HepG2 (cell line): ENCODE data around the gene TNFRSF1B. TPM values are rescaled to one million over a fixed set of nuclear protein-coding genes. Genes with fewer than 3 reads are reported as not detected.

Source experiments
- ATAC-seq: fragments of 200-7000 bp; cut with Tn5 transposase; 3 replicates; pipeline ENCODE4 v1.9.1; 2020; ENCODE audit warnings: mild to moderate bottlenecking, moderate library complexity
- BruUV-seq: library from RNA; stranded (reverse); fragments of 400-500 nt; replicated peaks from 2 replicates; lab custom pipeline; 2021; lab: Mats Ljungman, UMichigan
- CTCF ChIA-PET: fragments of 300-600 bp; formaldehyde crosslinking; extraction: SDS; loops from one replicate; lab custom pipeline; 2021; ENCODE audit warnings: low total read pairs, inconsistent platforms, low intra/inter-chr PET ratio; lab: Yijun Ruan, JAX
- POLR2A ChIA-PET: fragments of 350-600 bp; sonication (Branson Sonifier 250); formaldehyde crosslinking; loops from one replicate; lab custom pipeline; 2020; ENCODE audit warnings: antibody characterized with exemption, inconsistent platforms; lab: Yijun Ruan, JAX
- DNase-seq: peaks from one replicate; pipeline ENCODE4 v3.0.0-alpha.2; 2015; ENCODE audit warnings: low spot score
- FAIRE-seq: peaks from 3 replicates; lab custom pipeline; 2011; peaks lifted over from hg19 to GRCh38; lab: Jason Lieb, UNC
- H2AFZ ChIP-seq: one replicate; pipeline ENCODE4 v1.6.1; 2011; ENCODE audit warnings: low read length, inconsistent platforms
- H3K27ac ChIP-seq: fragments of 300-600 bp; 3 replicates; pipeline ENCODE4 v1.8.0; 2011; ENCODE audit warnings: mixed run types, mild to moderate bottlenecking, mixed read lengths, low read length, inconsistent platforms; ENCODE audit not compliant: insufficient read depth; ENCODE audit errors: extremely low read length
- H3K27me3 ChIP-seq, 2 experiments: fragments of 200-600 bp in 1 of 2; 2 replicates in 1 of 2; 3 replicates in 1 of 2; pipeline versions ENCODE4 v1.6.0 to v1.8.0; 2011; ENCODE audit warnings: low read length in 2 of 2, mild to moderate bottlenecking in 2 of 2, moderate library complexity in 2 of 2, inconsistent platforms in 1 of 2; ENCODE audit not compliant: insufficient read depth in 2 of 2, control insufficient read depth in 1 of 2
- H3K36me3 ChIP-seq, 2 experiments: fragments of 200-600 bp in 1 of 2; replicated peaks in 1 of 2; 2 replicates in 1 of 2; 3 replicates in 1 of 2; pipeline versions ENCODE4 v1.5.1 to v1.8.0; 2011; ENCODE audit warnings: low read length in 2 of 2, inconsistent platforms in 1 of 2; ENCODE audit not compliant: insufficient read depth in 2 of 2, control insufficient read depth in 1 of 2
- H3K4me1 ChIP-seq: 2 replicates; pipeline ENCODE4 v1.5.1; 2012; ENCODE audit warnings: low read length, inconsistent platforms; ENCODE audit not compliant: insufficient read depth
- H3K4me2 ChIP-seq: 2 replicates; pipeline ENCODE4 v1.6.0; 2011; ENCODE audit warnings: low read depth, low read length, inconsistent platforms
- H3K4me3 ChIP-seq, 3 experiments: fragments of 200-600 bp in 1 of 3; sonication (generic), shearing (Covaris generic) in 1 of 3; replicated peaks in 1 of 3; 2 replicates each; pipeline ENCODE4 v1.5.1; 2011 to 2016; ENCODE audit warnings: low read length in 3 of 3, inconsistent platforms in 2 of 3, low read depth in 2 of 3, mild to moderate bottlenecking in 2 of 3, control low read depth in 1 of 3, mixed read lengths in 1 of 3; ENCODE audit not compliant: insufficient read depth in 1 of 3
- H3K79me2 ChIP-seq: one replicate; pipeline ENCODE4 v1.6.1; 2011; ENCODE audit warnings: low read length, inconsistent platforms; ENCODE audit not compliant: insufficient read depth
- H3K9ac ChIP-seq: 2 replicates; pipeline ENCODE4 v1.6.0; 2011; ENCODE audit warnings: mild to moderate bottlenecking, low read depth, low read length, inconsistent platforms; ENCODE audit not compliant: insufficient read depth
- H3K9me3 ChIP-seq: 2 replicates; pipeline ENCODE4 v1.5.1; 2012; ENCODE audit warnings: mild to moderate bottlenecking, low read length
- H4K20me1 ChIP-seq: 2 replicates; pipeline ENCODE4 v1.6.0; 2011; ENCODE audit warnings: inconsistent platforms, mild to moderate bottlenecking, low read length, moderate library complexity; ENCODE audit not compliant: insufficient read depth
- BHLHE40 ChIP-seq: IDR thresholded peaks from 2 replicates; pipeline ENCODE4 v1.6.1; 2011; ENCODE audit warnings: low read length, improper control_type of control experiment
- CHD4 ChIP-seq: fragments of 200-600 bp; sonication (generic); IDR thresholded peaks from 2 replicates; pipeline ENCODE4 v1.7.0; 2017; ENCODE audit warnings: mild to moderate bottlenecking, low read length, borderline replicate concordance
- CSRNP2 ChIP-seq: sonication (generic); formaldehyde crosslinking; conservative IDR thresholded peaks from 2 replicates; pipeline ENCODE4 v1.8.0; 2022; ENCODE audit warnings: low read depth, missing genetic modification reagents
- PHF21A ChIP-seq: sonication (generic); formaldehyde crosslinking; IDR thresholded peaks from 2 replicates; pipeline ENCODE4 v1.5.0; 2020; ENCODE audit warnings: mild to moderate bottlenecking, missing genetic modification reagents
- TARDBP ChIP-seq: sonication (generic); formaldehyde crosslinking; IDR thresholded peaks from 2 replicates; pipeline ENCODE4 v1.8.0; 2022; ENCODE audit warnings: mild to moderate bottlenecking, missing genetic modification reagents
- ZNF512B ChIP-seq: sonication (generic); formaldehyde crosslinking; IDR thresholded peaks from 2 replicates; pipeline ENCODE4 v1.5.1; 2020; ENCODE audit warnings: missing genetic modification reagents, mild to moderate bottlenecking, borderline replicate concordance
- ZNF629 ChIP-seq: sonication (generic); formaldehyde crosslinking; conservative IDR thresholded peaks from 2 replicates; pipeline ENCODE4 v1.5.0; 2020; ENCODE audit warnings: missing genetic modification reagents
- WGBS: methylation state at CpG from one replicate; pipeline ENCODE4 v1.1.6; 2017; ENCODE audit warnings: low lambda C conversion rate; 5-methylcytosine and 5-hydroxymethylcytosine counted together
- in situ Hi-C: cut with HindIII; loops from 2 replicates; pipeline ENCODE4 v1.10.0; 2017; ENCODE audit warnings: low pct_unique_long_range_greater_than_20kb; ENCODE audit not compliant: extremely low pct_ligation_motif_present
- intact Hi-C: fragments of 100-400 bp; cut with micrococcal nuclease; formaldehyde crosslinking; loops from one replicate; pipeline ENCODE4 v1.10.0; 2022; ENCODE audit not compliant: unreplicated experiment
- polyA plus RNA-seq, 8 experiments: library from polyadenylated mRNA; depleted of rRNA in 3 of 8; stranded (reverse) in 7 of 8; unstranded in 1 of 8; fragments of >200 nt; fragmentation: Illumina TruSeq in 4 of 8; extraction: Trizol in 4 of 8; gene quantifications; 2 replicates each; pipeline versions ENCODE4 v1.2.1 to v1.2.3, GENCODE V29; 2011 to 2016; ENCODE audit warnings: low read depth in 4 of 8, missing spikeins in 1 of 8, mixed read lengths in 1 of 8; ENCODE audit not compliant: insufficient read depth in 1 of 8
- total RNA-seq, 5 experiments: library from RNA; depleted of rRNA; stranded (reverse); fragments of >200 nt; fragmentation: Illumina TruSeq; extraction: Trizol; gene quantifications; 2 replicates each; pipeline ENCODE4 v1.2.3, GENCODE V29; 2016; ENCODE audit warnings: low read depth in 1 of 5

Gene TNFRSF1B
- total and polyA plus RNA-seq, 2 of the 13 experiments (the other 11 are each of a cell fraction or from before 2014, with no cell fraction given) = 0.04 to 0.11 TPM

GRCh38 chr1:12148160-12148957, 18.4 kb upstream of the TNFRSF1B start:
- intact Hi-C loops = no loop called here
- H3K9ac ChIP-seq = no peak overlapping the region
- ChIA-PET POLR2A (no interaction called here), CTCF (no interaction called here)
- in situ Hi-C loops = no loop called here
- no peaks in the 10 kb centered on the region for H4K20me1 ChIP-seq
- peak; percentile 56 for FAIRE-seq
- H3K4me1 ChIP-seq = peaks cover 42% of the 10 kb centered on the region
- H3K4me2 ChIP-seq = no peak overlapping the region
- no peak overlapping the region for H3K4me3 ChIP-seq
- H2AFZ ChIP-seq = no peak overlapping the region
- peak; percentile 25 for DNase-seq
- no peak overlapping the region for H3K27ac ChIP-seq
- H3K27me3 ChIP-seq = peaks cover 0 to 21% of the 10 kb centered on the region in 2 experiments; a peak in 4 of 5 replicates
- WGBS = 31% methylated on average over 8 of the region's 8 CpGs
- BruUV-seq = no TSS peak
- no peak for TF ChIP-seq CSRNP2
- TF ChIP-seq PHF21A (CRISPR knock-in tag) = 0 out of 2 replicates have a peak, but pooled peaks have one; percentile 25
- 0 out of 2 replicates have a peak, but pooled peaks have one; percentile 25 for TF ChIP-seq BHLHE40
- H3K36me3 ChIP-seq = no peaks in the 10 kb centered on the region
- ATAC-seq = peak; percentile 52; the same call in 2 of the 3 replicates
- no peaks in the 10 kb centered on the region for H3K9me3 ChIP-seq
- H3K79me2 ChIP-seq = no peaks in the 10 kb centered on the region

- Histone ChIP-seq H3K36me3 (no peaks in the 10 kb centered on the region), H3K79me2 (no peaks in the 10 kb centered on the region), H3K9me3 (no peaks in the 10 kb centered on the region), H3K4me1 (peaks cover 34% of the 10 kb centered on the region), H3K9ac (no peak overlapping the region), H2AFZ (no peak overlapping the region), H3K27ac (no peak overlapping the region), H3K4me2 (no peak overlapping the region), H4K20me1 (no peaks in the 10 kb centered on the region), H3K4me3 (no peak overlapping the region), H3K27me3 (peaks cover 0 to 13% of the 10 kb centered on the region in 2 experiments; a peak in 4 of 5 replicates)
- TF ChIP-seq ZNF629 (CRISPR knock-in tag) = peak; percentile 84
- TF ChIP-seq ZNF512B = no peak
- TF ChIP-seq CHD4 = peak; percentile 39; the same call in 1 of the 2 replicates
- no peak for TF ChIP-seq TARDBP (CRISPR knock-in tag)
- 67% methylated on average over 5 of the region's 5 CpGs for WGBS
- no peak for FAIRE-seq
- intact Hi-C loops (no loop called here), in situ Hi-C loops (no loop called here)
- DNase-seq = no peak
- ChIA-PET POLR2A (no interaction called here), CTCF (no interaction called here)
- no peak for ATAC-seq
- BruUV-seq = no TSS peak
Measured at GRCh38 chr1:12148958-12149790, 17.6 kb upstream of the TNFRSF1B start.
